HG03159 (cell line): Measurements from ENCODE around the gene KLF3.

Experiments
- ATAC-seq: cut with Tn5 transposase; IDR thresholded peaks from one replicate; pipeline ENCODE4 v1.9.1; 2021; ENCODE audit warnings: mild to moderate bottlenecking, moderate library complexity; ENCODE audit not compliant: unreplicated experiment

KLF3 gene

DNA sequence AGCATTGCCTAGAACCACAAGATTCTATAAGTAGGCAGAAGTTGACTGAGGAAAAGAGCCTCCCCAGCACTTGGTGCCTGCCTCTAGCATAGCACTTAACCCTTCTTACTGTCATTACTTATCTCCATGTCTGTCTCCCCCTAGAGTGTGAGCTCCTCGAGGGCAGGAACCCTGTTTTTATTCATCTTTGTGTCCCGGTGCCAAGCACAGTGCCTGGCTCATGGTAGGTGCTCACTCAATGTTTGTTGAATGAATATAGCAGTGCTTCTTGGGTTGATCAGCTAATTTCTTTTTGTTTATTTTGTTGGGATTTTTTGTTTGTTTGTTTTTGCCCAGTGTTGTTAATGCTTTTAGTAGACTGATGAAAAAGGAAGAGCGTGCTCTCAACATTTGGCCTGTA lies 30.3 kb downstream of the KLF3 start:
- ATAC-seq: no peak

DNA sequence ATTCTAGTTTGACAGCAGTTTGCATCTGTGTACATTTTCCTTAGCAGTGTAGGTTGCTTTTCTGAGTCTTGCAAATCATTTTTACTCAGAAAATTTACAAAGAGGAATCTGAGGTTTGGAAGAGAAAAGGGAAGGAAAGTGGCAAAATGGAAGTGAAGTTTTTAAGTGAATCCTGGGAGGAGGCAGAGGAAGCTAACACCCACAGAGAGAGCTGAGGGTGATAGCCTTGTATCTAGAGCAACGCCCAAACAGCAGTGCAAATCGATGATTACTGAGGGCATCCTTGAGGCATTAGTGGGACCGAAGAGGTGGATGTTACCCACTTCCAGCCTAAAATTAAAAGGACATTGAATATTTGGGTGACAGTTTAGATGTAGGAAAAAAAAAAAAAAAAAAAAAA lies 31.8 kb downstream of the KLF3 start:
- ATAC-seq: no peak

DNA sequence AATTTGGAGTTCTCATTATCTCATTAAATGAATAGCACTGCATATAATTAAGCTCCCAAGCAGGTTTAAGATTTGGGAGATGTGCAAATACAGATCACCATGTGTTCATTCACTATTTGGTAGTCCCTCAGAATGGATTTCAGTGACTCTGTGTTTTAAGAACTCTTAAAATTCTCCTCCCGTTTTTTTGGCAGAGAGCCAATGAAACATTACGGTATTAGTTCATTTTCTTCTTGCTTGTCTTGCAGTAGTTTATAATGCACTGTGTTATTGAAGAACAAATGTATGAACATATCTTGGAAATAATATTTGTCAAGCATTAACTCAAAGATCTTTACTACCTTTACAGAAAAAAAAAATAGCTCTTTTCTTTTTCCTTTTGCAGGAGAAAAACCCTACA lies 32.7 kb downstream of the KLF3 start:
- no peak for ATAC-seq

DNA sequence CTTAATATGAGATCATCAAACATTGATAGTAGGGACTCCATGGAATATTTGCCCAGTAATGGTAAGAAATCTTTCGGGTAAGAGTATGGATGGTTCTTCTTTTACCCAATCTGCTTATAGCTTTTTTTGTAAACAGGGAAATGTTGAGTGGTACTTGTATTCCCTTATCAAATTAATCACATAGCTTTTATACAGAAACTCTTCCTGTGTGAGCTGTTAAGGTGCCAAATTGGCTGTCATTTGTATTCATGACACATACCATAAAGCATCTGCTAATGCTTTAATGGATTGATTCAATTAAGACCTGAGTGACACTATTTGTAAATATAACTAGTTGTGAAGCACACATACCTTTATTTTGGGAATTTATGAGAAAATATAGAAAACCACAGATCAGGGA lies 34.2 kb downstream of the KLF3 start:
- no peak for ATAC-seq

DNA sequence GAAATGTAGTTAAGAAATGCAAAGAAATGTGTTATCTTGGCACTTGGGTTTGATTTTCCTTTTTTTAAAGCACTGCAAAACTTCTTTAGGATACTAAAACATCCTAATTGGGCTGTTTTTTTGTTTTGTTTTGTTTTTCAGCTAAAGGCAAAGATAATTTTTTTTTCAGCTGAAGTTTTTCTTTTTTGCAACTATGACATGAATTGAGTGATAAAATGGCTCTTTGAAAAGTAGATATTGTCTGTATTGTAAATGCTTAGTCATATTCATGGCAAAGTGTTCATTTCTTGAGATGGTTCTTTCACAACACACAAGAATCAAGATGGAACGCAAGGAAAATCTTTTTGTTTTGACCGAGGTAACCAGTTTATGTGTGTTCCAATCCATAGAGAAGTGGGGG lies 35.1 kb downstream of the KLF3 start:
- no peak for ATAC-seq

DNA sequence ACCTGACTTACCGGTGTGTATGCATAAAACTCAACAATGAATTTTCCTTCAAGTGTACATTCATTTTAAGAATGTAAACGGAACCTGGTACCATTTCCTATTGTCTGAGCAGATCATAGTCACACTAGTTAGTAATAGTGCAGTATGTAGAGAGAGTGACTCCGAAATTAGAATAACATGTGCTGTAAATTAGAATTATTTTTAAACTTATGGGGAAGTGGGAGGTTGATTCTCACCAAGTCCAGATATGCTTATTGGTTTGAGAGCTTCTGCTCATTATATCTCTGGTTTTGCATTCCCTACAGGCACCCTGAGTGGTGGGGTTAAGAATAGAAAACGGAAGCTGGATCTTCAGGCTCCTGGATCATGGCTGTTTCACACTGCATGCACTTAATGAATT lies 39.6 kb downstream of the KLF3 start:
- no peak for ATAC-seq

DNA sequence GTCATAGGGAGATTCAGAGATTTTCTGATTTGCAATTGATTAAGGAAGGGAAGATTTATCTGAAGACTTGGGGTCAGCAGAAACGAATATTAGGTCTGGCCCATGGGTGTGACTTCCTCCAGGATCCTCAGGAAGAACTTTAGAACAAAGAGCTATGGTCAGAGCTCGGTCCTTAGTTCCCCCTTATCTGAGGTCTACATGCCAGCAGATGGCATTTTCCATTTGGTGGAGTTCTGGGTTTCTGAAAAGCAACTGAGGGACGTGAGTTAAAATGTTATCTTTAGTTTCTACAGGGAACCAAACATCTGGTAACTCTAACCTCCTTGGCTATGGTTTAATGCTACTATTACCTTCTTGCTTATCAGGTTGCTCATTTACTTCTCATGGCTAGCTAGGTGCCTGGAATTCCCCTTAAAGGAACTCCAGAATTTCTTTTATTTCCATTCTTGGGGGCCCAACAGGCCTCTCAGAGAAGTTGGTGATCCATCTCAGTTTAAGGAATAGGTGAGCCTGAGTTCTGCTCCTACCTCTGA lies 40.7 kb downstream of the KLF3 start:
- no peak for ATAC-seq

DNA sequence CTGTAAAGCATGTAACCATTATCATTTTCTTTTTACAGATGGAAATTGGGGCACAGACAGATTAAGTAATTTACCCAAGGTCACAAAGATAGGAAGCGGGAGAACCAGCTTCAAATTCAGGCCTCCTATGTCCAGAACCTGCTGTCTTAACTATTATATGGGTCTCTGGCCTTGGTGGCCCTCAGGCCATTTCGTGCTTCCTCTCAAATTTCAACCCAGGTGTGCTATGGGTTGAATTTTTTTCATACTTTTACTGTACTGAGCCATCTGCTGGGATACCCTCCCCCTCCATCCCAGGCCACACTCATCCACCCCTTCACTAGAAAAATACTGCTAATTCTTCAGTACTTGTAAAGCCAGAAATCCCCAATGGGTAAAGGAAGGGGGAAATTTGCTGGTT lies 42.3 kb downstream of the KLF3 start:
- ATAC-seq: no peak

DNA sequence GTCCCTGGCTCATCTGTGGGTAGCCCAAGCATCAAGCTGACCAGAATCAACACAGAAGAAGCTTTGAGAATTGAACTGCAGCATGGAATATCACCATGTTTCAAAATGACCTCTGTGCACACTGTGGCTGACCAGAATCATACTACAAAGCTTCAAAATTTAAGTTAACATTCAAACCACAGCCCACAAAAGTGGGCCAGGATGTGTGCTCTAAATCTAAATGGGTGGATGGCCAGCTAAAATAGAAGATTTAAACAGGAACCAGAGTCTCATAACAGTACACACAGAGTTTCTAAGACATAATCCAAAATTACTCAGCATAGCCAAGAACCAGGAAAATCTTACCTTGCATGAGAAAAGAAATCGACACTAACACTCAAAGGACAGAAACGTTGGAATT lies 46.1 kb downstream of the KLF3 start:
- no peak for ATAC-seq

DNA sequence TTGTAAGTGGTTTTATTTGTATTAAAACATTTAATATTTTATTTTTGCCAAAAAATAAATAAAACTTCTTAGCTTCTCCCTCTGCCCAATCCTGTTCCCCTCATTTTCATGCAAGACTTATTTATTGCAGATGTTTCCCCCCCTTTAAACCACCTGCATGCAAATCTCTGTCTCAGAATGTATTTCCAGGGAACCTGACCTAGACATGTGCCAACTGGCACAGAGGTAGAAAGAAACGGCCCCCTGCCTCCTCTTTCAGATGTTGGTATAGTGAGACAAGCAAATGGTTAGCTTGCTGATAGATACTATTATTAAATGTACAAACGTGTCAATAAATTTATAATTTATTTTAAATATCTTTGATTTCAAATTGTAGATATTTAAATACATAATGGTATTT lies 47.1 kb downstream of the KLF3 start:
- no peak for ATAC-seq

DNA sequence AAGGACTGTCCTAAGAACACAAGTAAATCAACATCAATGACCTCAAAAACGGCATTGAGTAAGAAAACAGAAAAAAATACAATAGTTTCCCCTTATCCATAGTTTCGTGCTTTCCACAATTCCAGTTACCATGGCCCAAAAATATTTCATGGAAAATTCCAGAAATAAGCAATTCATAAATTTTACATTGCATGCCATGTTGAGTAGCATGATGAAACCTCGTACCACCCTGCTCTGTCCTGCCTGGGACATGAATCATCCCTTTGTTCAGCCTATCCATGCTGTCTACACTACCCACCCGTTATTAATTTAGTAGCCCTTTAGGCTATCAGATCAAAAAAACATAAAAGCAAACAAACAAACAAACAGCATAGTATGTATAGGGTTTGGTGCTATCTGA lies 51.1 kb downstream of the KLF3 start:
- no peak for ATAC-seq

DNA sequence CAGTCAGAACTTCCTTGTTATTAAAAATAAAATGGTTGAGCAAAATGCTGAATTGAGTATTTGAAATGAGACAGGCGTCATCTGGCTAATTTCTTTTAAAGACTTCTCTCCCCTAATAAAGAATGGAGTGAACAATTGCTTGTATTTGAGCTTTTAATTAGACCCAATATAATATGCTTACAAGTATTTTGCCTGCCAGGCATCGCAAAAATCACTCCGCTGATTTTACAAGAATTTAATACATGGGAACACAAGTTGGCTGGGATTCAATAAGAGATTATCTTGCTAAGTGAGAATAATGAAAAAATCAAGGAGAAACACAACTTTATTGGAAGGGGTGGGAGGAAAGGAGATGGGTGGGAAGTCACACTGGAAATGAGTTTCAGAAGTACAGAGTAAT lies 52.3 kb downstream of the KLF3 start:
- no peak for ATAC-seq

DNA sequence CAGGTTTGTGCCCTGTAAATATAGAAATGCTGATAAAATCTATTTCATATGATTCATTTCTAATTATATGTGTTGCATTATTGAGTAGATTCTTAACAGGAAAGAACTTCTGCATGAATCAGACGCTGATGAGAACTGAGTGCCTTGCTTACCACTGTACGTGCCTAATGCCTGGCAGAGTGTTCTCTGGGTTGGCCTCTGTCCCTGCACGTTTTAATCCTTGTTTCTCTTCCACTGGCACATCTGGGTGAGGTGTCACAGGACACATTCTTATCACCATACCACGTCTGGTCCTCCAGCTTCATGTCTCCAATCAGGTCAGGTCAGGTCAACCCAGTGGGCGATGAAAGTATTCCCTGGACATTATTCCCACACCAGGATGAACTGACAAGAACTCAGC lies 53.6 kb downstream of the KLF3 start:
- ATAC-seq: no peak

DNA sequence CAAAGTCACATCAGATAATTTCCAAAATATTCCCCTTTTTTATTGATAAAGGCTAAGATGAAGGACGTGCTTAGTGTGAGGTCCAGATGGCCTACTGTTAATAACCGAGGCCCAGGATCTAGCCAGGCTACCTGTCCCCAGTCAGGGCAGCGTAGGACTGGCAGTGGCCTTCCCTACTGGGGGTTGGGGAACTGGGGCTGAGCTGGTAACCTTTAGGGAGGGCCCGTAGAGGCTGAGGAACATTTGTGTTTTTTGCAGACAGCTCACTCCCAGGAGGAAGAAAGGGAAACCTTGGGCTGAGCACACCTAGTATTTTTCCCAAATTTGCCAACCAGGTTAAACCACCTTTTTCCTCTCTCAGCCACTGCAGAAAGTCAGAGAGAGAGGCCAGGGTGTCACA lies 59.1 kb downstream of the KLF3 start:
- ATAC-seq: no peak

DNA sequence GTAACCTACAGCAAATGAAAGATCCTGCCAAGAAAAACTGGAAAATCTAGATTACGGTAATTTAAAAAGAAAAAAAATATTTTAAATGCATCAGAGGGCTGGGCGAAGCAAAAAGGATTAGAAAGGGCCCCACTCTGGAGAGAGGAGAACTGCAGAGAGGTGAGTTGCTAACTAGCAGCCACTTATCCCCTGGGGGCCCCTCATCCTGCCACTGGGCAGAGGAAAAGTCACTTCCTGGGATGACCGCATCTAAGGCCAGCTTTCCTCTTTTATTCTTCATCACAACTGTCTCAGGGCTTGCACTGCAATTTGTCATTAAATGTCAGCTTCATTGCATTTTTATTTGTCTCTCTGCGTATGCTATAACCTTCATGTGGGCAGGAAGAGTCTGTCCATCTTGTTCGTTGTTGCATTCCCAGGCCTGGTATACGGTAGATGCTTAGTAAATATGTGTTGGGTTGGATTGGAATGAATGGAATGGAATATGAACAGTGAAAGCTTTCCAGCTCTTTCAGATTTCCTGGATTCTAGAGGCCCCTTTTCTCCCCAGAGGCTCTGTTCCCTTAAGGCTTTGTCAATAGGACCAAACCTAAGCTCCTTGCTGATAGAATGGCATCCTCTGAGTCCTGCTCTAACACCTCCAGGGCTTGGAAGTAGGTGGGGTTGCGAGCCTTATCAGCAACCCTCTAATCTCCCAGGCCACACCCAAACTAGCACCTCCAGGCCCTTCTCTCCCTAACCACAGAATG lies 59.9 kb downstream of the KLF3 start:
- ATAC-seq: no peak

DNA sequence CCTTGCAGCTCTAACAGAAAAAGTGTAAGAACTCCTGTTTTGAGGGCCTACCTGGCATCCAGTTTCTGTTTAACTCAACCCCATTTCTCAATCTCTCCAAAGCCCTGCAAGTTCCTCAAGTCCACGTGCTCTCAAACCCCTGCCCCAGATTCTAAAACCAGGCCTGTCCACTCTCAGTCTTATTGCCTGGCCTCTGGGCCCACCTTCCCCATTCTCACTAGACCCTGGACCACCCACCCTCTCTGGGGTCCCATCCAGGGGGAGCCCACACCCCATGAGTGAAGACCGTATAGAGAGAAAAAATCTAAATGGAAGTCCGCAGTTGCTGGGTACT lies 60.4 kb downstream of the KLF3 start:
- ATAC-seq: no peak

DNA sequence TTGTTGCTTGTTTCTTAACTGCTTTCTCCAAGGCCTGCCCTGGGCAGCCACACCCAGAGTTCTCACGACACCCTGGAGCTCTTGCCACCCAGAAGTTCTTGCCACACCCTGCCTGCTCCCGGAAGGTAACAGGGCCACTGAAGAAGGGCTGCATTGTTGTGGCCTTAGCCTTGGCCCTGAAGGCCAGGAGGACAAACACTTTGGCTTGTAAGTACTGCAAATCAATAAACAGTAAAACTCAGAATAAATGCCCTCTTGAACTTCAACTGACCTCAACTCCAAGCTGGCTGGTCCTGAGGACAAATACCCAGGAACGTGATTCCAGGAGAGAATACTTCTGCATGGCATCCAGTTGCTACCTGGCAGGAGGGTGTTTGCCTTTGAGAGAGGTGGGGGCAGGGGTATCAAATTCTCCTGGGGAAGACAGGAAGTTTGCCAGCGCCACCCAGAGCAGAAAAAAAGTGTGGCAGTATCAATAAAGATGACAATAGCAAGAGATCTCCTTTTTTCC lies 64.7 kb downstream of the KLF3 start:
- ATAC-seq: no peak

DNA sequence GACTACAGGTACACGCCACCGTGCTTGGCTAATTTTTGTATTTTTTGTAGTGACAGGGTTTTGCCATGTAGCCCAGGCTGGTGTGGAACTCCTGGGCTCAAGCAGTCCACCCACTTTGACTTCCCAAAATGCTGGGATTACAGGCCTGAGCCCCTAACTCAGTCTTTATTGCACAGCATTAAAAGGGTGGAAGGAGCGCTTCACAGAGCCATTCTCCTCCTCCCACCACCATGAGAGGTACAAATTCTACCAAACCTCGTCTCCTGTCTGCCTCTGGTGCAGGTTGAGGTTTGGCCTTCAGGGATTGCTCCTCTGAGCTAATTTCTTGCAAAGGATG lies 66.5 kb downstream of the KLF3 start:
- no peak for ATAC-seq

DNA sequence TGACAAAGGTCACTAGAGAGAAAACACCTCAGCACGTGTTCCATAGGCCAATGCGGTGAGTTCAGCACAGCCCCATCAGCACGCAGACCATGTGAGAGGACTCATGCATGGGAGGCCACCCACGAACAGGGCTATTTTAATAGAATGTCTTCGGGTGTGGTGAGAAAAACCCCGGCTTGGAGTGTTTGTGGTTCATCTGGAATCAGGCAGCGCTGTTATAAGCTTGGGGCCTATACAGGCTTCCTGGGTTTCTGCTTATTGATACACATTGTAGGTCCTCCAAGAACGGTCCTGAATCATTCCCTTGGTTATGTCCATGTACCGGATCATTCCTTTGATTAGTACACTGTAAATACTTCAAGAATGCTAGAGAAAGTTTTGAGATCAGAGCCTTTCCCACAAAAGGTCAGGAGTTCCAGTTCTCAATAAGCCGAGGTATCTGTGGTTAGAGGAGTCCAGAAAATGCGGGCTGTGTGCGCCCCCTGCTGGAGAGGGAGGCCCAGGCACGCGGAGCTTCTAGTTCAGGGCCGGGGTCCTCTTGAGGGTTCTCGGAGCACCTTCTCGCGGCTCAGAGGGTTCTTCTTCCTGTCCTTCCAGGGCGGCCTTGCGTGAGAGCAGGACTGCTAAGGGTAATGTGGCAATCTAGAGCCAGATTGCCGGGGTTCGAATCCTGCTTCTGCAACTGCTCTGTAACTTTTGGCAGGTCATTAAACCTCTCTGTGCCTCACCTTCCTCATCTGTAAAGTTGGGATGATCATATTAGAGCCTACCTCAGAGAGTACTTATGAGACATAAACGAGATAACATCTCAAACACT lies 67.0 kb downstream of the KLF3 start:
- peak; percentile 74 for ATAC-seq

DNA sequence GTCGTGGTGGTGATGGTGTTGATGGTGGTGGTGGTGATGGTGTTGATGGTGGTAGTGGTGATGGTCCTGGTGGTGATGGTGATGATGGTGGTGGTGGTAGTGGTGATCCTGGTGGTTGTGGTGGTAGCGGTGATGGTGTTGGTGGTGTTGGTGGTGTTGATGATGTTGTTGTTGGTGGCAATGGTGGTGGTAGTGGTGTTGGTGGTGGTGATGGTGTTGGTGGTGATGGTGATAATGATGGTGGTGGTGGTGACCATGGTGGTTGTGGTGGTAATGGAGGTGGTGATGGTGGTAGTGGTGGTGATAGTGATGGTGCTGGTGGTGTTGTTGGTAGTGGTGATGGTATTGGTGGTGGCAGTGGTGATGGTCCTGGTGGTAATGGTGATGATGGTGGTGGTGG lies 69.7 kb downstream of the KLF3 start:
- no peak for ATAC-seq

DNA sequence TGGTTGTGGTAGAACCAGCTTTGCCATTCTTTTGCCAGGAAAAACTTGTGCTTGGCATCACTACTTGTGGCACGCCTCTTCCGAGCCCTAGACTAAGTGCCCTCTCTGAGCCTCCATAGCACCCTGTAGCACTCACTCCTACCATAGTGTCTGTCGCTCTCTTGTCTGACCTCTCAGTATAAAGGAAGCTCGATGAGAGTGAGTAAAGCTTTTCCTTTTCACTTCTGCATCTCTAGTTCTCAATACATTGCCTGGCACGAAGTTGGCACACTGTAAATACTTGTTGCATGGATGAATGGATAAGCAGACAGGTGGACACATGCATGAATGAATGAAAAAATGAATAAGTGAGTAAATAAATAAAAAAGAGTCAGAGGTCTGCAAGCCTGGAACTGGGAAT lies 70.4 kb downstream of the KLF3 start:
- no peak for ATAC-seq

DNA sequence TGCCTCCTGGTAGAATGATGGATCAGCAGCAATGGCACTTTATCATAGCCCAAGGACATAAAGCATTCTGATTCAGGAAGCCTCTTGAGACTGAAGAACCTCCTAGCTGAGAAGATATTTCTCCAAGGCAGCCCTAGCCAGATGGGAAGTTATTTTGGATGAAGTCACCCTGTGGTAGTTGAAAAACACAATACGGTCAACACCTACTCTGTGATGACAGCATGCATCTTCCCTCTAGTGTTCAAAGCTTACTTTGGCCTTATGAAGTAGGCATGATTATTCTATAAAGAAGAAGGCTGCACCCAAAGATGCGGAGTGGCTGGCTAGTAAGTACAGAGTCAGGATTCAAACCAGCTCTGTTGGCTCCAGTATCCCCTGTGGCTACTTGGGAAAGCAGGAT lies 70.9 kb downstream of the KLF3 start:
- no peak for ATAC-seq
